Peyer's patch (tissue), 4 donors: Measurements from ENCODE around the gene RAB44. TPM values are rescaled to one million over a fixed set of nuclear protein-coding genes. Genes with fewer than 3 reads are reported as not detected.
A peak's percentile ranks its signal among the peaks of the same experiment; 100 is the strongest.

Experiments used
- DNase-seq, 3 donors: peaks; one replicate each; pipeline ENCODE4 v3.0.0-alpha.2; 2017 to 2019
- H3K27ac ChIP-seq, 4 donors: fragments of 200-600 bp; sonication (generic); one replicate each; pipeline ENCODE4 v1.5.1; 2016 to 2019
- H3K27me3 ChIP-seq, 2 donors: fragments of 200-600 bp; sonication (generic); one replicate each; pipeline ENCODE4 v1.5.1; 2019
- H3K36me3 ChIP-seq, 3 donors: fragments of 200-600 bp; sonication (generic); one replicate each; pipeline ENCODE4 v1.5.1; 2016 to 2019
- H3K4me1 ChIP-seq, 4 donors: fragments of 200-600 bp; sonication (generic); one replicate each; pipeline ENCODE4 v1.5.1; 2016 to 2019
- H3K4me3 ChIP-seq, 4 donors: fragments of 200-600 bp; sonication (generic); 1 replicate in 3 of 4; 2 replicates in 1 of 4; pipeline ENCODE4 v1.5.1; 2016 to 2019; ENCODE audit warnings: mild to moderate bottlenecking in 1 of 4
- H3K9me3 ChIP-seq, 4 donors: fragments of 200-600 bp; sonication (generic); one replicate each; pipeline ENCODE4 v1.5.1; 2016 to 2019; ENCODE audit warnings: mild to moderate bottlenecking in 1 of 4
- CTCF ChIP-seq, 6 experiments: fragments of 450-650 bp in 4 of 6; fragments of 200-600 bp in 2 of 6; sonication (generic) in 1 of 6; IDR thresholded peaks; one replicate each; pipeline ENCODE4 v1.5.1; 2017 to 2019; ENCODE audit warnings: antibody characterized with exemption in 6 of 6, mild to moderate bottlenecking in 3 of 6, moderate library complexity in 1 of 6
- POLR2A ChIP-seq, 2 donors: fragments of 450-650 bp; IDR thresholded peaks; one replicate each; pipeline ENCODE4 v1.5.1; 2017; ENCODE audit warnings: antibody characterized with exemption in 2 of 2, mild to moderate bottlenecking in 2 of 2, moderate library complexity in 2 of 2
- total RNA-seq, 4 donors: library from RNA; depleted of rRNA; stranded (reverse); fragments of >200 nt; gene quantifications; one replicate each; pipeline ENCODE4 v1.1.0, GENCODE V29; 2016

RAB44 gene
- total RNA-seq, 4 donors from 2014 or later: 0.47 to 3.3 (median 0.80) TPM

DNA sequence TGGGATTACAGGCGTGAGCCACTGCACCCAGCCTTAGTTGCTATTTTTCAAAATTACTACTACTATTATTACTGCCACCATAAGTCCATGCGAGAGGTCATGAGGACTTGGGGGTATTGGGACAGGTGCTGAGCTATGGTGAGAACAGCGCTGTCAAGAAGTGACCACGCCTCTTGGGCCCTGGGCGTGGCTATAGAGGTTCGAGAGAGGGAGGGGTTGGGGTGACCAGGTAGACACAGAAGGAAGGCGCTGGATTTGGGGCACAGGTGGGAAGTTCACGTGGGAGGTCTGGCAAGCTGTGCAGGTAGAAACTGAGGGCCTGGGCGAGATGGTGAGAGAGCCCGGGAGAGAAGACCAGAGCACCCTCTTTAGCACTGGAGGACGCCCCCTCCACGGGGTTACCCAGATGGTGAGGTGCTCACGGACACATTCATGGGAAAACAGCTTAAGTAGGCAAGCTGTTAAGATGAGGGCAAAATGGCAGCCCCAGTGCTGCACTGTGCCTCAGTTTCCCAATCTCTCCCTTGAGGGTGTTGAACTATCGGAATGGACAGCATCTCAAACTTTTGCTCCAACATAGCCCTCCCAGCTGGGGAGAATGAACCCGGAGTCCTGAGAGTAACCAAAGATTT, 61.0 kb downstream of the RAB44 start:
- Histone ChIP-seq H3K4me3 (no peak overlapping the region), H3K36me3 (no peaks in the 10 kb centered on the region), H3K27me3 (no peaks in the 10 kb centered on the region), H3K27ac (peak overlapping the region in 2 of 4 donors; percentile 37 to 76), H3K4me1 (peaks cover 0 to 14% (median 12%) of the 10 kb centered on the region in 4 donors), H3K9me3 (no peaks in the 10 kb centered on the region)
- TF ChIP-seq POLR2A (IDR thresholded peaks at IDR 0.05) (no peak), CTCF (IDR thresholded peaks at IDR 0.05) (no peak)
- peak in 2 of 3 donors; percentile 64 to 78 for DNase-seq

DNA sequence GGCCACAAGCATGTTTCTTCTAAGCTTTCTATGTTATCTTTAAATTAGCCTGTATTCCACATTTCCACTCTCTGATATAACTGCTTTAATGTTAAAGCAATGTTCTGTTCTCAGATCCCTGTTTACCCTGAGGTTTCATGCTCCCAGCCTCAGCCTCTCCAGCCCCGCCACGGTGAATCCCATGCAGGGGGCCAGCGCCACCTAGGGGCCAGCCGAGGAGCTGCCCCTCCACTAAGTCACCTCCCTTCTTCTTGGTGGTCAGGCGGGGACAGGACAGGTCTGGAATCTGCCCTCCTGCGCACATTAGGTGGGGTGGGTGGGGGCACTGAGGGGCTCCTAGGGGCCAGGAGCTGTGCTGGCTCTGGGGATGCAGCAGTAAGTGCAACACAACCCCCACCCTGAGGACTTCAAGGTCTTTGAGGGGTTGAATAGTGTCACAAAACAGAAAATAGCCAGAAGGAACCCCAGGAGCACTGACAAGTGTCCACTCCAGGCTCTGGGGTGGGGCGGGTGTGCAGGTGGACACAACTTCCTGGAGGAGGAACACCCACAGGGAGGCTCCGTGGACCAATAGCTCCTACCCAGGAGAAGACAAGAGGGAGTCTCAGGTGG, 61.6 kb downstream of the RAB44 start:
- Histone ChIP-seq H3K4me3 (no peak overlapping the region), H3K4me1 (peaks cover 0 to 12% (median 9%) of the 10 kb centered on the region in 4 donors), H3K27ac (peak overlapping the region in 1 of 4 donors; percentile 37), H3K36me3 (no peaks in the 10 kb centered on the region), H3K27me3 (no peaks in the 10 kb centered on the region), H3K9me3 (no peaks in the 10 kb centered on the region)
- no peak for TF ChIP-seq POLR2A (IDR thresholded peaks at IDR 0.05)
- TF ChIP-seq CTCF (IDR thresholded peaks at IDR 0.05): peak; percentile 93 to 99 (median 96)
- DNase-seq: peak; percentile 82 to 93 (median 89)

DNA sequence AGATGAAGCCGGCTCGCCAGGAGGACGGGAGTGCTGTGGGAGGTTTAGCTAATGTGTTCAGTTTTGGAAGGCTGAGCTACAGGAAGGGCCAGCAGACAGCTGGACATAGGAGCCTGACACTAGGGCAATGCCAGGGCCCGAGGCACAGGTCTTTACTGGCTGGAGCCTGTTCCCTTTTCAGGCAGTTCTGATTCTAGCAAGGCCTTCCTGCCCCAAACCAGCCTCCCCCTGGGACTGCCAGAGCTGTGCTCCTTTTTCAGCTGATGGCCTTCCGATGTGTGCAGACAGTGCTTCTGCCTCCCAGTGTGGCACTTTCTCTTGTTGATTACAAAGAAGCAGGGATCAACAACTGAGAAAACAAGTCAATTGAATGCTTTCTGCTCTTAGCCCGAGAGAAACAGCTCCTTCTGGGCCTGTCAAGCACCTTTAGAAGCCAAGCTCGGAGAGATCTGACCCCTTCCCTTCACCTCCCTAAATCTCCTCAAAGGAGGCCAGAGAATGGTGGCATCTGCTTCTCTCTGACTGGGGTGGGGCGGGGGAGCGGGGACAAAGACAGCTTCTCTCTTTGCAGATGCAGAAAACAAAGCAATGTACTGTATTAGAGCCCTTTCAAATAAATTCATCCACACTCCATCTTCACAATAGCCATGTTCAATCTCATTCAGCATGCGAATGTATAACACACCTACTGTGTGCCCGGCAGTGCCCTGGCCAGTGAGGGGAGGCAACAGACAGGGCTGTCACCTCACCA, 63.2 kb downstream of the RAB44 start:
- H3K4me3 ChIP-seq: no peak overlapping the region
- H3K4me1 ChIP-seq: peaks cover 0 to 11% (median 3%) of the 10 kb centered on the region in 4 donors
- no peaks in the 10 kb centered on the region for H3K9me3 ChIP-seq
- no peaks in the 10 kb centered on the region for H3K27me3 ChIP-seq
- DNase-seq: no peak
- H3K27ac ChIP-seq: no peak overlapping the region
- TF ChIP-seq CTCF (IDR thresholded peaks at IDR 0.05) (no peak), POLR2A (IDR thresholded peaks at IDR 0.05) (no peak)
- H3K36me3 ChIP-seq: no peaks in the 10 kb centered on the region

GRCh38 chr6:36762123-36762522, 64.5 kb downstream of the RAB44 start:
- Histone ChIP-seq H3K27ac (no peak overlapping the region), H3K36me3 (no peaks in the 10 kb centered on the region), H3K27me3 (no peaks in the 10 kb centered on the region), H3K4me3 (no peak overlapping the region), H3K9me3 (no peaks in the 10 kb centered on the region), H3K4me1 (peaks cover 0 to 7% (median 3%) of the 10 kb centered on the region in 4 donors)
- TF ChIP-seq CTCF (IDR thresholded peaks at IDR 0.05) (no peak), POLR2A (IDR thresholded peaks at IDR 0.05) (no peak)
- DNase-seq: no peak

GRCh38 chr6:36765190-36765589, 67.6 kb downstream of the RAB44 start:
- Histone ChIP-seq H3K36me3 (no peaks in the 10 kb centered on the region), H3K27ac (no peak overlapping the region), H3K27me3 (no peaks in the 10 kb centered on the region), H3K9me3 (no peaks in the 10 kb centered on the region), H3K4me1 (peaks cover 0 to 22% (median 6%) of the 10 kb centered on the region in 4 donors), H3K4me3 (no peak overlapping the region)
- no peak for DNase-seq
- TF ChIP-seq POLR2A (IDR thresholded peaks at IDR 0.05) (no peak), CTCF (IDR thresholded peaks at IDR 0.05) (no peak)
